ENCODE results near the gene SFXN2.
A peak's percentile ranks its signal among the peaks of the same experiment; 100 is the strongest.

Gene SFXN2

DNA sequence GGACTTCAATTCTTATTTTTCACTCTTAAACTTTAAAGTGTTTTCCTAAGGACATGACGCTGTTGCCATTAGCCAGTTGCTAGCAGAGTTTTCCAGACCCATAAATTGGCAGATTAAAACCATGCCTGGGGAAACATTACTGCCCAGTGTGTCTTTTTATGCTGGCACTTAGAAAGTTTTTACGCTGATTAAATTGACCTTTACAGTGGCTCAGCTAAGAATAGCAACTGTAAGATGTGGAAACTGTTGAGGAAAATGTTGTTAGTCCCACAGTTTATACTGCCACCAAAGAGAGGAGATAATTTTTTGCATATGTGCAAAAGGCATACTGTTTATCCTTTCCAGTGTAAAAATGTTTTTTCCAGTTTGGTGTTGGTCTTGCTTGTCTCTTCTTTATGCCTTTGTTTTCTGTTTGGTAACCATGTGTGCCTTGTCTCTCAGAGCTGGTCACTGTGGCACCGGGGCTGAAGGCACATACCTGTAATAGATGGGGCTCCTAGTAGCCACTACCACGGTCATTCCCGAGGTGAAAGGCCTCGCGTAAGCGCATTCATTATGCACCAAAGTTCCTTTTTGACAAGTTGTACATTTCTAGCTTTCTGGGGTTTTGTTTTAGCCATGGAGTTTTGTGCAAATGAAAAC lies 77.4 kb downstream of the SFXN2 start:
- TF ChIP-seq, protein P1, sequence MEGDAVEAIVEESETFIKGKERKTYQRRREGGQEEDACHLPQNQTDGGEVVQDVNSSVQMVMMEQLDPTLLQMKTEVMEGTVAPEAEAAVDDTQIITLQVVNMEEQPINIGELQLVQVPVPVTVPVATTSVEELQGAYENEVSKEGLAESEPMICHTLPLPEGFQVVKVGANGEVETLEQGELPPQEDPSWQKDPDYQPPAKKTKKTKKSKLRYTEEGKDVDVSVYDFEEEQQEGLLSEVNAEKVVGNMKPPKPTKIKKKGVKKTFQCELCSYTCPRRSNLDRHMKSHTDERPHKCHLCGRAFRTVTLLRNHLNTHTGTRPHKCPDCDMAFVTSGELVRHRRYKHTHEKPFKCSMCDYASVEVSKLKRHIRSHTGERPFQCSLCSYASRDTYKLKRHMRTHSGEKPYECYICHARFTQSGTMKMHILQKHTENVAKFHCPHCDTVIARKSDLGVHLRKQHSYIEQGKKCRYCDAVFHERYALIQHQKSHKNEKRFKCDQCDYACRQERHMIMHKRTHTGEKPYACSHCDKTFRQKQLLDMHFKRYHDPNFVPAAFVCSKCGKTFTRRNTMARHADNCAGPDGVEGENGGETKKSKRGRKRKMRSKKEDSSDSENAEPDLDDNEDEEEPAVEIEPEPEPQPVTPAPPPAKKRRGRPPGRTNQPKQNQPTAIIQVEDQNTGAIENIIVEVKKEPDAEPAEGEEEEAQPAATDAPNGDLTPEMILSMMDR (IDR thresholded peaks at IDR 0.05; ENCODE audit: low read depth, low read length), result no peak
- DNase-seq (ENCODE audit: extremely low read depth, low read depth), result peak; percentile 77
